ENCODE measurements around the gene CAP1. TPM values are rescaled to one million over a fixed set of nuclear protein-coding genes. Genes with fewer than 3 reads are reported as not detected.
A peak's percentile ranks its signal among the peaks of the same experiment; 100 is the strongest.

Gene CAP1
- total RNA-seq, 2 experiments from 2014 or later = 121 to 126 TPM

DNA sequence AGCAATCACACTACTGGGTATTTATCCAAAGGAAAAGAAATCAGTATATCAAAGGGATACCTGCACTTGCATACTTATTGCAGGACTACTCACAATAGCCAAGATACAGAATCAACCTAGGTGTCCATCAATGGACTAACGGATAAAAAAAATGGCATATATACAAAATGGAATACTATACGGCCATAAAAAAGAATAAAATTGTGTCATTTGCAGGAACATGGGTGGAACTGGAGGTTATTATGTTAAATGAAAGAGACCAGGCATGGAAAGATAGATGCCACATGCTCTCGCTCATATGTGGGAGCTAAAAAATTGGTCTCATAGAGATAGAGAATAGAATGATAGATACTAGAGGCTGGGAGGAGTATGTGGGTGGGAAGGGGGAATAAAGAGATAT, 29.3 kb upstream of the CAP1 start:
- H3K27ac Mint-ChIP-seq = no peak overlapping the region
- intact Hi-C loops (cut with DNase I, micrococcal nuclease) = no loop called here
- H3K4me1 Mint-ChIP-seq (ENCODE audit: low read depth) = peaks cover 14% of the 10 kb centered on the region
- Histone ChIP-seq H3K9me3 (ENCODE audit: control insufficient read depth in 1 of 2, insufficient read depth in 1 of 2, low read length in 2 of 2) (no peaks in the 10 kb centered on the region), H3K4me3 (ENCODE audit: low read length) (no peak overlapping the region), H3K4me1 (ENCODE audit: insufficient read depth, low read length) (peaks cover 7% of the 10 kb centered on the region), H3K27me3 (ENCODE audit: control insufficient read depth in 1 of 2, insufficient read depth in 2 of 2, low read length in 2 of 2) (no peaks in the 10 kb centered on the region), H3K27ac (ENCODE audit: low read depth in 1 of 2, low read length in 2 of 2) (no peak overlapping the region), H3K36me3 (ENCODE audit: insufficient read depth, low read length) (no peaks in the 10 kb centered on the region)
- ATAC-seq (ENCODE audit: poor library complexity) = no peak
- H3K4me3 Mint-ChIP-seq = no peak overlapping the region
- TF ChIP-seq, protein P1, sequence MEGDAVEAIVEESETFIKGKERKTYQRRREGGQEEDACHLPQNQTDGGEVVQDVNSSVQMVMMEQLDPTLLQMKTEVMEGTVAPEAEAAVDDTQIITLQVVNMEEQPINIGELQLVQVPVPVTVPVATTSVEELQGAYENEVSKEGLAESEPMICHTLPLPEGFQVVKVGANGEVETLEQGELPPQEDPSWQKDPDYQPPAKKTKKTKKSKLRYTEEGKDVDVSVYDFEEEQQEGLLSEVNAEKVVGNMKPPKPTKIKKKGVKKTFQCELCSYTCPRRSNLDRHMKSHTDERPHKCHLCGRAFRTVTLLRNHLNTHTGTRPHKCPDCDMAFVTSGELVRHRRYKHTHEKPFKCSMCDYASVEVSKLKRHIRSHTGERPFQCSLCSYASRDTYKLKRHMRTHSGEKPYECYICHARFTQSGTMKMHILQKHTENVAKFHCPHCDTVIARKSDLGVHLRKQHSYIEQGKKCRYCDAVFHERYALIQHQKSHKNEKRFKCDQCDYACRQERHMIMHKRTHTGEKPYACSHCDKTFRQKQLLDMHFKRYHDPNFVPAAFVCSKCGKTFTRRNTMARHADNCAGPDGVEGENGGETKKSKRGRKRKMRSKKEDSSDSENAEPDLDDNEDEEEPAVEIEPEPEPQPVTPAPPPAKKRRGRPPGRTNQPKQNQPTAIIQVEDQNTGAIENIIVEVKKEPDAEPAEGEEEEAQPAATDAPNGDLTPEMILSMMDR (IDR thresholded peaks at IDR 0.05) = no peak
- H3K27me3 Mint-ChIP-seq = no peaks in the 10 kb centered on the region
- POLR2A ChIA-PET = no interaction called here
- CTCF ChIA-PET = no interaction called here
- no peaks in the 10 kb centered on the region for H3K36me3 Mint-ChIP-seq (ENCODE audit: low read depth)
- DNase-seq = no peak
- no peaks in the 10 kb centered on the region for H3K9me3 Mint-ChIP-seq

DNA sequence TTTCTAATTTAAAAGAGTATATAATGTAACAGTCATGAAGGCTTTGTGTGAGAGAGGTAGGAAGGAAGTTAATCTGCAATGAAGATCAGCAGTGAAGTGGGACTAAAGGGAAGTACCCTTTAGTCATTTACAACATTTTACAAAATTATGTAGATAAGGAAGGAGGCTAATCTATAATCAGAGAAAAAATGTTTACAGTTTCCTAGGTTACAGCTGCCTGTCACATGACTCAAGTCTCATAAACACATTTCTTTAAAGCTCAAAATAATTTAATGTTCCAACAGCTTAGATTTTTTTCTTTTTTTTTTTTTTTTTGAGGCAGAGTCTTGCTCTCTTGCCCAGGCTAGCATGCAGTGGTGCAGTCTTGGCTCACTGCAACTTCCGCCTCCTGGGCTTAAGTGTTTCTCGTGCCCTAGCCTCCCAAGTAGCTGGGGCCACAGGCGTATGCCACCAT, 26.2 kb upstream of the CAP1 start:
- Mint-ChIP-seq H3K4me1 (ENCODE audit: low read depth) (peaks cover 14% of the 10 kb centered on the region), H3K4me3 (no peak overlapping the region), H3K27ac (no peak overlapping the region), H3K9me3 (no peaks in the 10 kb centered on the region), H3K27me3 (no peaks in the 10 kb centered on the region), H3K36me3 (ENCODE audit: low read depth) (no peaks in the 10 kb centered on the region)
- ChIA-PET CTCF (interaction anchor here (1.2 to 1.4 kb wide), 2 partner anchors 40 to 95 kb away, joined by 3 to 9 read pairs; no protein-coding TSS in a partner anchor), POLR2A (no interaction called here)
- no peaks in the 10 kb centered on the region for H3K27me3 ChIP-seq (ENCODE audit: control insufficient read depth in 1 of 2, insufficient read depth in 2 of 2, low read length in 2 of 2)
- no peaks in the 10 kb centered on the region for H3K9me3 ChIP-seq (ENCODE audit: control insufficient read depth in 1 of 2, insufficient read depth in 1 of 2, low read length in 2 of 2)
- H3K4me1 ChIP-seq (ENCODE audit: insufficient read depth, low read length) = peaks cover 7% of the 10 kb centered on the region
- H3K27ac ChIP-seq (ENCODE audit: low read depth in 1 of 2, low read length in 2 of 2) = peak overlapping the region in 1 of 2 donors; percentile 1
- H3K36me3 ChIP-seq (ENCODE audit: insufficient read depth, low read length) = no peaks in the 10 kb centered on the region
- ATAC-seq (ENCODE audit: poor library complexity) (peak; percentile 89), DNase-seq (peak in 3 of 14 experiments; percentile 62 to 69 (median 68))
- H3K4me3 ChIP-seq (ENCODE audit: low read length) = no peak overlapping the region
- intact Hi-C loops (cut with DNase I, micrococcal nuclease) = no loop called here
- TF ChIP-seq, protein P1 (IDR thresholded peaks at IDR 0.05) = no peak

DNA sequence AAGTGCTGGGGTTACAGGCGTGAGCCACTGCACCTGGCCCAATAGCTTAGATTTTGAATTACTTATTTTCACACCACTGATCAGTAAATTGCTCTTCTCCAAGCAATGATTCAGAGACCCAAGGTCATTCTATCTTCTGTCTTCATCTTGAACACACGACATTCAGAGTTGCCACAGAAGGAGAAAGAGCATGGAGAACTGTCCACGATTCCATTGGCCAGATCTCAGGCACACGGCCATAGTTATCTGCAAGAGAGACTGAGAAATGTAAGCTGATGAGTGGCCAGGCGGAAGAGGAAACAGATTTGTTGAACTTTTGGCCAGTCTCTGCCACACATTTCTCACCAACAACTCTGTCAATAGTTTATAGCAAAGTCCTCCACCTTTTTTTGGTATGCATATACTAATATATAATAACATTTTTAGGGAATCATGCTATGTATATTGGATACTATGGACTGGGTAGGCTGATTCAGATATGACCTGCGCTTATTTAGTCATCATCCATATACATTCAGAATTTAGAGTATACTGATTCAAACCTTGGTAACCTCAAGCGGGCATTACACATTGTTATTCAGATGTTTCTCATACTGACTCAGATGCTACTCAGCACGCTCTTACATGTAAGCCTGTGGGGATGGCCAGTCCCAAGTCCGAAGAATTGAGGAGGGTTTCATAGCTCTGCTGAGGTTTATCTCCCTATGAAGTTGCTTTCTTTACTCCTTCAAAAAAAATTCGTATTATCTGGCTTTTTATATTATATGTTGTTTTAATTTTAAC, 25.5 kb upstream of the CAP1 start:
- Mint-ChIP-seq H3K9me3 (no peaks in the 10 kb centered on the region), H3K27ac (no peak overlapping the region), H3K36me3 (ENCODE audit: low read depth) (no peaks in the 10 kb centered on the region), H3K27me3 (no peaks in the 10 kb centered on the region), H3K4me1 (ENCODE audit: low read depth) (peaks cover 14% of the 10 kb centered on the region), H3K4me3 (no peak overlapping the region)
- CTCF ChIA-PET = interaction anchor here (1.2 to 1.4 kb wide), 2 partner anchors 41 to 95 kb away, joined by 3 to 9 read pairs; no protein-coding TSS in a partner anchor
- H3K27ac ChIP-seq (ENCODE audit: low read depth in 1 of 2, low read length in 2 of 2) = no peak overlapping the region
- POLR2A ChIA-PET = no interaction called here
- H3K4me1 ChIP-seq (ENCODE audit: insufficient read depth, low read length) = peaks cover 7% of the 10 kb centered on the region
- intact Hi-C loops (cut with DNase I, micrococcal nuclease) = no loop called here
- no peak overlapping the region for H3K4me3 ChIP-seq (ENCODE audit: low read length)
- DNase-seq = no peak
- no peaks in the 10 kb centered on the region for H3K36me3 ChIP-seq (ENCODE audit: insufficient read depth, low read length)
- TF ChIP-seq, protein P1 (IDR thresholded peaks at IDR 0.05) = no peak
- no peak for ATAC-seq (ENCODE audit: poor library complexity)
- H3K9me3 ChIP-seq (ENCODE audit: control insufficient read depth in 1 of 2, insufficient read depth in 1 of 2, low read length in 2 of 2) = no peaks in the 10 kb centered on the region
- H3K27me3 ChIP-seq (ENCODE audit: control insufficient read depth in 1 of 2, insufficient read depth in 2 of 2, low read length in 2 of 2) = no peaks in the 10 kb centered on the region

Data from CD4-positive, alpha-beta T cell (primary cell).